Measurements from ENCODE around the gene GAB3.
"Not testable (repeated sequence)": the region's sequence is repeated elsewhere in the genome, so short reads cannot be mapped to it uniquely, and the experiment has no call there.

The GAB3 gene

GRCh38 chrX:154661899-154662298 is 89.0 kb downstream of the GAB3 start:
- Mint-ChIP-seq H3K27me3 (no peaks in the 10 kb centered on the region), H3K36me3 (ENCODE audit: low read depth) (no peaks in the 10 kb centered on the region), H3K27ac (no peak overlapping the region), H3K4me3 (no peak overlapping the region), H3K9me3 (peaks cover 3% of the 10 kb centered on the region), H3K4me1 (peaks cover 2% of the 10 kb centered on the region)
- ATAC-seq (no peak), DNase-seq (no peak)

- no peaks in the 10 kb centered on the region for H3K36me3 Mint-ChIP-seq (ENCODE audit: low read depth)
- no peaks in the 10 kb centered on the region for H3K27me3 Mint-ChIP-seq
- H3K27ac Mint-ChIP-seq: no peak overlapping the region
- ATAC-seq (no peak), DNase-seq (no peak)
- peaks cover 3% of the 10 kb centered on the region for H3K9me3 Mint-ChIP-seq
- no peak overlapping the region for H3K4me3 Mint-ChIP-seq
- H3K4me1 Mint-ChIP-seq: peaks cover 2% of the 10 kb centered on the region
Measured at GRCh38 chrX:154661170-154661569, 89.7 kb downstream of the GAB3 start.

GRCh38 chrX:154660541-154660940 is 90.3 kb downstream of the GAB3 start:
- no peak for DNase-seq
- peaks cover 2% of the 10 kb centered on the region for H3K4me1 Mint-ChIP-seq
- ATAC-seq: no peak
- H3K36me3 Mint-ChIP-seq (ENCODE audit: low read depth): no peaks in the 10 kb centered on the region
- no peak overlapping the region for H3K4me3 Mint-ChIP-seq
- no peaks in the 10 kb centered on the region for H3K27me3 Mint-ChIP-seq
- peaks cover 3% of the 10 kb centered on the region for H3K9me3 Mint-ChIP-seq
- no peak overlapping the region for H3K27ac Mint-ChIP-seq

- Mint-ChIP-seq H3K27me3 (no peaks in the 10 kb centered on the region), H3K27ac (no peak overlapping the region), H3K4me3 (no peak overlapping the region), H3K4me1 (peaks cover 2% of the 10 kb centered on the region), H3K36me3 (ENCODE audit: low read depth) (no peaks in the 10 kb centered on the region), H3K9me3 (no peaks in the 10 kb centered on the region)
- no peak for ATAC-seq
- DNase-seq: no peak
Measured at GRCh38 chrX:154658957-154659356, 91.9 kb downstream of the GAB3 start.

- no peak overlapping the region for H3K4me3 Mint-ChIP-seq
- no peaks in the 10 kb centered on the region for H3K9me3 Mint-ChIP-seq
- ATAC-seq: no peak
- H3K4me1 Mint-ChIP-seq: peaks cover 2% of the 10 kb centered on the region
- no peak for DNase-seq
- H3K36me3 Mint-ChIP-seq (ENCODE audit: low read depth): no peaks in the 10 kb centered on the region
- H3K27me3 Mint-ChIP-seq: no peaks in the 10 kb centered on the region
- no peak overlapping the region for H3K27ac Mint-ChIP-seq
Measured at GRCh38 chrX:154658187-154658586, 92.7 kb downstream of the GAB3 start.

- no peaks in the 10 kb centered on the region for H3K27me3 Mint-ChIP-seq
- DNase-seq: no peak
- no peaks in the 10 kb centered on the region for H3K9me3 Mint-ChIP-seq
- no peaks in the 10 kb centered on the region for H3K36me3 Mint-ChIP-seq (ENCODE audit: low read depth)
- no peak overlapping the region for H3K4me3 Mint-ChIP-seq
- no peak overlapping the region for H3K27ac Mint-ChIP-seq
- H3K4me1 Mint-ChIP-seq: peaks cover 2% of the 10 kb centered on the region
- ATAC-seq: no peak
Measured at GRCh38 chrX:154657226-154657805, 93.6 kb downstream of the GAB3 start.

GRCh38 chrX:154655786-154656185 is 95.1 kb downstream of the GAB3 start:
- H3K9me3 Mint-ChIP-seq: no peaks in the 10 kb centered on the region
- ATAC-seq (no peak), DNase-seq (no peak)
- no peaks in the 10 kb centered on the region for H3K36me3 Mint-ChIP-seq (ENCODE audit: low read depth)
- no peak overlapping the region for H3K27ac Mint-ChIP-seq
- H3K27me3 Mint-ChIP-seq: no peaks in the 10 kb centered on the region
- H3K4me3 Mint-ChIP-seq: no peak overlapping the region
- no peaks in the 10 kb centered on the region for H3K4me1 Mint-ChIP-seq

GRCh38 chrX:154655346-154655745 is 95.5 kb downstream of the GAB3 start:
- Mint-ChIP-seq H3K27me3 (no peaks in the 10 kb centered on the region), H3K36me3 (ENCODE audit: low read depth) (no peaks in the 10 kb centered on the region), H3K9me3 (no peaks in the 10 kb centered on the region), H3K4me1 (no peaks in the 10 kb centered on the region), H3K27ac (no peak overlapping the region), H3K4me3 (no peak overlapping the region)
- ATAC-seq: no peak
- DNase-seq: no peak

GRCh38 chrX:154654925-154655324 is 96.0 kb downstream of the GAB3 start:
- Mint-ChIP-seq H3K9me3 (no peaks in the 10 kb centered on the region), H3K27ac (no peak overlapping the region), H3K36me3 (ENCODE audit: low read depth) (no peaks in the 10 kb centered on the region), H3K4me3 (no peak overlapping the region), H3K4me1 (no peaks in the 10 kb centered on the region), H3K27me3 (no peaks in the 10 kb centered on the region)
- ATAC-seq (no peak), DNase-seq (no peak)

GRCh38 chrX:154654372-154654771 is 96.5 kb downstream of the GAB3 start:
- no peaks in the 10 kb centered on the region for H3K9me3 Mint-ChIP-seq
- no peak for DNase-seq
- no peak overlapping the region for H3K27ac Mint-ChIP-seq
- H3K4me1 Mint-ChIP-seq: no peaks in the 10 kb centered on the region
- no peak for ATAC-seq
- H3K4me3 Mint-ChIP-seq: no peak overlapping the region
- H3K27me3 Mint-ChIP-seq: no peaks in the 10 kb centered on the region
- no peaks in the 10 kb centered on the region for H3K36me3 Mint-ChIP-seq (ENCODE audit: low read depth)

- not testable (repeated sequence) for H3K9me3 Mint-ChIP-seq; ATAC-seq; DNase-seq; H3K4me1 Mint-ChIP-seq; H3K27ac Mint-ChIP-seq; H3K27me3 Mint-ChIP-seq; H3K36me3 Mint-ChIP-seq (ENCODE audit: low read depth); H3K4me3 Mint-ChIP-seq
Measured at GRCh38 chrX:154653413-154653812, 97.5 kb downstream of the GAB3 start, which contains the start of gene CTAG2. Gene CTAG2, minus strand, starts transcription at chrX:154653579. Its CDS starts 64 bp downstream, at chrX:154653515.

GRCh38 chrX:154653048-154653401 is 97.9 kb downstream of the GAB3 start:
- ATAC-seq (no peak), DNase-seq (no peak)
- H3K4me1 Mint-ChIP-seq: no peaks in the 10 kb centered on the region
- no peaks in the 10 kb centered on the region for H3K36me3 Mint-ChIP-seq (ENCODE audit: low read depth)
- H3K9me3 Mint-ChIP-seq: no peaks in the 10 kb centered on the region
- no peak overlapping the region for H3K4me3 Mint-ChIP-seq
- no peaks in the 10 kb centered on the region for H3K27me3 Mint-ChIP-seq
- H3K27ac Mint-ChIP-seq: no peak overlapping the region

GRCh38 chrX:154652311-154653047 is 98.4 kb downstream of the GAB3 start:
- DNase-seq (no peak), ATAC-seq (no peak)
- Mint-ChIP-seq H3K9me3 (no peaks in the 10 kb centered on the region), H3K4me3 (no peak overlapping the region), H3K27me3 (no peaks in the 10 kb centered on the region), H3K27ac (no peak overlapping the region), H3K4me1 (no peaks in the 10 kb centered on the region), H3K36me3 (ENCODE audit: low read depth) (no peaks in the 10 kb centered on the region)

GRCh38 chrX:154650221-154650510 is 100.7 kb downstream of the GAB3 start:
- no peaks in the 10 kb centered on the region for H3K9me3 Mint-ChIP-seq
- no peak overlapping the region for H3K27ac Mint-ChIP-seq
- H3K4me1 Mint-ChIP-seq: no peaks in the 10 kb centered on the region
- H3K36me3 Mint-ChIP-seq (ENCODE audit: low read depth): no peaks in the 10 kb centered on the region
- DNase-seq (no peak), ATAC-seq (no peak)
- H3K27me3 Mint-ChIP-seq: no peaks in the 10 kb centered on the region
- no peak overlapping the region for H3K4me3 Mint-ChIP-seq

GRCh38 chrX:154649503-154650220 is 101.2 kb downstream of the GAB3 start:
- Mint-ChIP-seq H3K36me3 (ENCODE audit: low read depth) (no peaks in the 10 kb centered on the region), H3K9me3 (no peaks in the 10 kb centered on the region), H3K27ac (no peak overlapping the region), H3K27me3 (no peaks in the 10 kb centered on the region), H3K4me3 (no peak overlapping the region), H3K4me1 (no peaks in the 10 kb centered on the region)
- DNase-seq (no peak), ATAC-seq (no peak)
